Endothelial cell of umbilical vein (primary cell): ENCODE results near the gene ECT2.

Experiments used
- CTCF ChIP-seq, 2 donors: IDR thresholded peaks; 1 replicate in 1 of 2; 2 replicates in 1 of 2; pipeline ENCODE4 v1.5.1; 2011; ENCODE audit warnings: low read length in 2 of 2, mild to moderate bottlenecking in 2 of 2, moderate library complexity in 2 of 2, control low read depth in 1 of 2, inconsistent platforms in 1 of 2, low read depth in 1 of 2; ENCODE audit not compliant: insufficient read depth in 1 of 2; ENCODE audit errors: extremely low read depth in 1 of 2
- EZH2 ChIP-seq: IDR thresholded peaks from 2 replicates; pipeline ENCODE4 v1.6.1; 2012; ENCODE audit warnings: borderline replicate concordance, low read depth, mild to moderate bottlenecking, moderate library complexity, low read length, inconsistent platforms; ENCODE audit not compliant: severe bottlenecking
- FOS ChIP-seq: IDR thresholded peaks from 2 replicates; pipeline ENCODE4 v1.6.1; 2011; ENCODE audit warnings: mild to moderate bottlenecking, low read length, moderate library complexity, borderline replicate concordance; ENCODE audit not compliant: insufficient read depth
- JUN ChIP-seq: IDR thresholded peaks from 2 replicates; pipeline ENCODE4 v1.6.1; 2011; ENCODE audit warnings: borderline replicate concordance, low read depth; ENCODE audit not compliant: insufficient read length, insufficient read depth
- MYC ChIP-seq: IDR thresholded peaks from one replicate; pipeline ENCODE4 v1.6.1; 2011; ENCODE audit warnings: mild to moderate bottlenecking, low read depth, low read length
- POLR2A ChIP-seq: IDR thresholded peaks from 2 replicates; pipeline ENCODE4 v1.6.1; 2012; ENCODE audit warnings: low read depth, mild to moderate bottlenecking, control low read depth, low read length
- POLR2AphosphoS5 ChIP-seq: IDR thresholded peaks from 2 replicates; pipeline ENCODE4 v1.6.1; 2012; ENCODE audit warnings: low read depth, mild to moderate bottlenecking, control low read depth, low read length, moderate library complexity; ENCODE audit not compliant: insufficient read depth

- TF ChIP-seq CTCF (IDR thresholded peaks at IDR 0.05; ENCODE audit: extremely low read depth in 1 of 2, insufficient read depth in 1 of 2, low read depth in 1 of 2, low read length in 2 of 2): no peak
- TF ChIP-seq POLR2A: no peak
- no peak for TF ChIP-seq EZH2
- TF ChIP-seq JUN: no peak
- TF ChIP-seq MYC: no peak
- no peak for TF ChIP-seq FOS
- TF ChIP-seq POLR2AphosphoS5: no peak
Measured at GRCh38 chr3:172709774-172710663, 40.5 kb upstream of the ECT2 start.
